ENCODE results near the gene BPIFB1.

DNA sequence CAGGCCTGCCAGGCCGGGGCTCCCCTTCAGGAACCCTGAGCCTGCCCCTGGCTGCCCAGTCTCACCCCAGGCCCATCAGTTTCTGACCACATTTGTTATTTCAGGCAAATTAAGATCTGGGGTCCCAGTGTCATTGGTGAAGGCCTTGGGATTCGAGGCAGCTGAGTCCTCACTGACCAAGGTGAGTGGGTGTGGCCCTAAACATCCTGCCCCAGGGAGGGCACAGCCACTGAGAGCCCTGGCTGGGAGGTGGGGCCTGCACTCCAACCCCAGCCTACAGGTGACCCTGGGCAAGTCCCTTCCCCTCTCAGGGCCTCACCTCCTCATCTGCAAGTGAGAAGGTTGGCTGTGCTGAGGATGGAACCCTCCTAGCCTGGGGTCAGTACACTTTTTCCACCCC lies 23.8 kb downstream of the BPIFB1 start:
- TF ChIP-seq ZBTB44 (CRISPR knock-in tag; IDR thresholded peaks at IDR 0.05) (no peak), ZNF274 (CRISPR knock-in tag; IDR thresholded peaks at IDR 0.05) (no peak), CSRNP1 (CRISPR knock-in tag; IDR thresholded peaks at IDR 0.05) (no peak), ZBTB8A (CRISPR knock-in tag; IDR thresholded peaks at IDR 0.05; ENCODE audit: borderline replicate concordance, low read depth) (no peak), BHLHE40 (IDR thresholded peaks at IDR 0.05; ENCODE audit: low read length) (no peak), CC2D1A (CRISPR knock-in tag; IDR thresholded peaks at IDR 0.05) (no peak)
- TF ChIP-seq, protein P1, sequence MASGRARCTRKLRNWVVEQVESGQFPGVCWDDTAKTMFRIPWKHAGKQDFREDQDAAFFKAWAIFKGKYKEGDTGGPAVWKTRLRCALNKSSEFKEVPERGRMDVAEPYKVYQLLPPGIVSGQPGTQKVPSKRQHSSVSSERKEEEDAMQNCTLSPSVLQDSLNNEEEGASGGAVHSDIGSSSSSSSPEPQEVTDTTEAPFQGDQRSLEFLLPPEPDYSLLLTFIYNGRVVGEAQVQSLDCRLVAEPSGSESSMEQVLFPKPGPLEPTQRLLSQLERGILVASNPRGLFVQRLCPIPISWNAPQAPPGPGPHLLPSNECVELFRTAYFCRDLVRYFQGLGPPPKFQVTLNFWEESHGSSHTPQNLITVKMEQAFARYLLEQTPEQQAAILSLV (CRISPR knock-in tag; IDR thresholded peaks at IDR 0.05; ENCODE audit: borderline replicate concordance) = no peak
- TF ChIP-seq, protein P2, sequence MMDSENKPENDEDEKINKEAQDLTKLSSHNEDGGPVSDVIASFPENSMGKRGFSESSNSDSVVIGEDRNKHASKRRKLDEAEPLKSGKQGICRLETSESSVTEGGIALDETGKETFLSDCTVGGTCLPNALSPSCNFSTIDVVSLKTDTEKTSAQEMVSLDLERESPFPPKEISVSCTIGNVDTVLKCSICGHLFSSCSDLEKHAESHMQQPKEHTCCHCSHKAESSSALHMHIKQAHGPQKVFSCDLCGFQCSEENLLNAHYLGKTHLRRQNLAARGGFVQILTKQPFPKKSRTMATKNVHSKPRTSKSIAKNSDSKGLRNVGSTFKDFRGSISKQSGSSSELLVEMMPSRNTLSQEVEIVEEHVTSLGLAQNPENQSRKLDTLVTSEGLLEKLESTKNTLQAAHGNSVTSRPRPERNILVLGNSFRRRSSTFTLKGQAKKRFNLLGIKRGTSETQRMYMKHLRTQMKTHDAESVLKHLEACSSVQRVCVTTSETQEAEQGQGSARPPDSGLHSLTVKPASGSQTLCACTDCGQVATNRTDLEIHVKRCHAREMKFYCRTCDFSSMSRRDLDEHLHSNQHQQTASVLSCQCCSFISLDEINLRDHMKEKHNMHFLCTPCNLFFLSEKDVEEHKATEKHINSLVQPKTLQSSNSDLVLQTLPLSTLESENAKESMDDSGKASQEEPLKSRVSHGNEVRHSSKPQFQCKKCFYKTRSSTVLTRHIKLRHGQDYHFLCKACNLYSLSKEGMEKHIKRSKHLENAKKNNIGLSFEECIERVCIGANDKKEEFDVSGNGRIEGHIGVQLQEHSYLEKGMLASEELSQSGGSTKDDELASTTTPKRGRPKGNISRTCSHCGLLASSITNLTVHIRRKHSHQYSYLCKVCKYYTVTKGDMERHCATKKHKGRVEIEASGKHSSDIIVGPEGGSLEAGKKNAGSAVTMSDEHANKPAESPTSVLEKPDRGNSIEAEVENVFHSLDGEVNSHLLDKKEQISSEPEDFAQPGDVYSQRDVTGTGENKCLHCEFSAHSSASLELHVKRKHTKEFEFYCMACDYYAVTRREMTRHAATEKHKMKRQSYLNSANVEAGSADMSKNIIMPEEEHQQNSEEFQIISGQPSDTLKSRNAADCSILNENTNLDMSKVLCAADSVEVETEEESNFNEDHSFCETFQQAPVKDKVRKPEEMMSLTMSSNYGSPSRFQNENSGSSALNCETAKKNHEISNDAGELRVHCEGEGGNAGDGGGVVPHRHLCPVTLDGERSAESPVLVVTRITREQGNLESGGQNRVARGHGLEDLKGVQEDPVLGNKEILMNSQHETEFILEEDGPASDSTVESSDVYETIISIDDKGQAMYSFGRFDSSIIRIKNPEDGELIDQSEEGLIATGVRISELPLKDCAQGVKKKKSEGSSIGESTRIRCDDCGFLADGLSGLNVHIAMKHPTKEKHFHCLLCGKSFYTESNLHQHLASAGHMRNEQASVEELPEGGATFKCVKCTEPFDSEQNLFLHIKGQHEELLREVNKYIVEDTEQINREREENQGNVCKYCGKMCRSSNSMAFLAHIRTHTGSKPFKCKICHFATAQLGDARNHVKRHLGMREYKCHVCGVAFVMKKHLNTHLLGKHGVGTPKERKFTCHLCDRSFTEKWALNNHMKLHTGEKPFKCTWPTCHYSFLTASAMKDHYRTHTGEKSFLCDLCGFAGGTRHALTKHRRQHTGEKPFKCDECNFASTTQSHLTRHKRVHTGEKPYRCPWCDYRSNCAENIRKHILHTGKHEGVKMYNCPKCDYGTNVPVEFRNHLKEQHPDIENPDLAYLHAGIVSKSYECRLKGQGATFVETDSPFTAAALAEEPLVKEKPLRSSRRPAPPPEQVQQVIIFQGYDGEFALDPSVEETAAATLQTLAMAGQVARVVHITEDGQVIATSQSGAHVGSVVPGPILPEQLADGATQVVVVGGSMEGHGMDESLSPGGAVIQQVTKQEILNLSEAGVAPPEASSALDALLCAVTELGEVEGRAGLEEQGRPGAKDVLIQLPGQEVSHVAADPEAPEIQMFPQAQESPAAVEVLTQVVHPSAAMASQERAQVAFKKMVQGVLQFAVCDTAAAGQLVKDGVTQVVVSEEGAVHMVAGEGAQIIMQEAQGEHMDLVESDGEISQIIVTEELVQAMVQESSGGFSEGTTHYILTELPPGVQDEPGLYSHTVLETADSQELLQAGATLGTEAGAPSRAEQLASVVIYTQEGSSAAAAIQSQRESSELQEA (CRISPR knock-in tag; IDR thresholded peaks at IDR 0.05; ENCODE audit: not compliant biosample characterization) = no peak

All from HepG2 (cell line).